Pulmonary artery endothelial cell (primary cell): ENCODE measurements around the gene CFAP53. TPM values are rescaled to one million over a fixed set of nuclear protein-coding genes. Genes with fewer than 3 reads are reported as not detected.
"Not testable (repeated sequence)": the region's sequence is repeated elsewhere in the genome, so short reads cannot be mapped to it uniquely, and the experiment has no call there.

Source experiments
- DNase-seq: peaks from one replicate; pipeline ENCODE4 v3.0.0-alpha.2; 2011; ENCODE audit warnings: low read depth, low spot score
- total RNA-seq: library from RNA; depleted of rRNA; stranded (reverse); fragments of >200 nt; gene quantifications from 2 replicates; pipeline ENCODE4 v1.2.3, GENCODE V29; 2014

CFAP53 gene
- total RNA-seq, 1 donor from 2014 or later: 0.13 TPM

GRCh38 chr18:50288348-50289107, 22.2 kb upstream of the CFAP53 start:
- not testable (repeated sequence) for DNase-seq

GRCh38 chr18:50287441-50288347, 21.4 kb upstream of the CFAP53 start, which contains the start of gene CXXC1:
Gene CXXC1, minus strand, starts transcription at chr18:50287692. Its CDS starts 103 bp downstream, at chr18:50287589.
- peak; percentile 98 for DNase-seq

GRCh38 chr18:50287028-50287440, 20.7 kb upstream of the CFAP53 start:
- DNase-seq: no peak

GRCh38 chr18:50286391-50287027, 20.2 kb upstream of the CFAP53 start:
- DNase-seq: no peak

- DNase-seq: no peak
Measured at GRCh38 chr18:50285631-50286321, 19.5 kb upstream of the CFAP53 start.

- no peak for DNase-seq
Measured at GRCh38 chr18:50285071-50285470, 18.8 kb upstream of the CFAP53 start.

- DNase-seq: no peak
Measured at GRCh38 chr18:50284255-50284885, 18.1 kb upstream of the CFAP53 start.

- no peak for DNase-seq
Measured at GRCh38 chr18:50283469-50284209, 17.3 kb upstream of the CFAP53 start.

GRCh38 chr18:50282521-50283335, 16.4 kb upstream of the CFAP53 start:
- DNase-seq: no peak

- DNase-seq: no peak
Measured at GRCh38 chr18:50281972-50282520, 15.8 kb upstream of the CFAP53 start.

GRCh38 chr18:50281295-50281971, 15.1 kb upstream of the CFAP53 start, which contains the start of gene MBD1:
Gene MBD1, minus strand, starts transcription at chr18:50281523. Its CDS starts 1,531 bp downstream, at chr18:50279992.
- peak; percentile 90 for DNase-seq

GRCh38 chr18:50280707-50281294, 14.5 kb upstream of the CFAP53 start:
- DNase-seq: no peak

GRCh38 chr18:50279752-50280151, 13.5 kb upstream of the CFAP53 start:
- DNase-seq: no peak

- DNase-seq: no peak
Measured at GRCh38 chr18:50277942-50278341, 11.6 kb upstream of the CFAP53 start.

- no peak for DNase-seq
Measured at GRCh38 chr18:50276452-50276851, 10.2 kb upstream of the CFAP53 start.

- no peak for DNase-seq
Measured at GRCh38 chr18:50275503-50276036, 9.3 kb upstream of the CFAP53 start.

GRCh38 chr18:50274941-50275340, 8.6 kb upstream of the CFAP53 start:
- DNase-seq: no peak
